HG03060 (cell line): ENCODE data around the gene L2HGDH.

Experiments
- ATAC-seq: cut with Tn5 transposase; IDR thresholded peaks from one replicate; pipeline ENCODE4 v1.9.1; 2021; ENCODE audit warnings: low read depth, moderate number of reproducible peaks; ENCODE audit not compliant: unreplicated experiment

L2HGDH gene

GRCh38 chr14:50299585-50299984, 12.4 kb downstream of the L2HGDH start:
- ATAC-seq: no peak

GRCh38 chr14:50290306-50290705, 21.7 kb downstream of the L2HGDH start:
- no peak for ATAC-seq

- ATAC-seq: no peak
Measured at GRCh38 chr14:50288146-50288545, 23.9 kb downstream of the L2HGDH start.

GRCh38 chr14:50285861-50286260, 26.2 kb downstream of the L2HGDH start:
- ATAC-seq: no peak

GRCh38 chr14:50272498-50272897, 39.5 kb downstream of the L2HGDH start:
- no peak for ATAC-seq

- ATAC-seq: no peak
Measured at GRCh38 chr14:50270932-50271331, 41.1 kb downstream of the L2HGDH start.

- ATAC-seq: no peak
Measured at GRCh38 chr14:50265029-50265428, 47.0 kb downstream of the L2HGDH start.

- no peak for ATAC-seq
Measured at GRCh38 chr14:50263321-50263720, 48.7 kb downstream of the L2HGDH start.

GRCh38 chr14:50262865-50263264, 49.2 kb downstream of the L2HGDH start:
- ATAC-seq: no peak

GRCh38 chr14:50260511-50260910, 51.5 kb downstream of the L2HGDH start:
- ATAC-seq: no peak

GRCh38 chr14:50260072-50260471, 52.0 kb downstream of the L2HGDH start:
- no peak for ATAC-seq

- no peak for ATAC-seq
Measured at GRCh38 chr14:50257732-50258131, 54.3 kb downstream of the L2HGDH start.

- no peak for ATAC-seq
Measured at GRCh38 chr14:50254248-50254647, 57.8 kb downstream of the L2HGDH start.

GRCh38 chr14:50249136-50249775, 62.8 kb downstream of the L2HGDH start:
- ATAC-seq: no peak

- ATAC-seq: no peak
Measured at GRCh38 chr14:50247245-50247644, 64.8 kb downstream of the L2HGDH start.

GRCh38 chr14:50242566-50243310, 69.3 kb downstream of the L2HGDH start:
- ATAC-seq: no peak

GRCh38 chr14:50242096-50242495, 69.9 kb downstream of the L2HGDH start:
- no peak for ATAC-seq

GRCh38 chr14:50237427-50237826, 74.6 kb downstream of the L2HGDH start:
- ATAC-seq: no peak

- no peak for ATAC-seq
Measured at GRCh38 chr14:50233951-50234250, 78.1 kb downstream of the L2HGDH start.

- no peak for ATAC-seq
Measured at GRCh38 chr14:50233166-50233950, 78.7 kb downstream of the L2HGDH start.

GRCh38 chr14:50232276-50232642, 79.8 kb downstream of the L2HGDH start:
- ATAC-seq: no peak
